Gastrocnemius medialis (tissue), 4 donors: ENCODE measurements around the gene PMVK.

Experiments
- CTCF ChIP-seq, 5 experiments: fragments of 450-650 bp in 3 of 5; fragments of 200-600 bp in 2 of 5; sonication (generic) in 2 of 5; IDR thresholded peaks in 4 of 5; conservative IDR thresholded peaks in 1 of 5; 1 replicate in 4 of 5; 2 replicates in 1 of 5; pipeline ENCODE4 v1.5.1; 2016 to 2019; ENCODE audit warnings: antibody characterized with exemption in 5 of 5, mild to moderate bottlenecking in 3 of 5, moderate library complexity in 3 of 5
- POLR2A ChIP-seq, 2 donors: fragments of 450-650 bp; IDR thresholded peaks; one replicate each; pipeline ENCODE4 v1.6.1; 2017; ENCODE audit warnings: antibody characterized with exemption in 2 of 2, mild to moderate bottlenecking in 2 of 2, moderate library complexity in 2 of 2

- TF ChIP-seq CTCF (IDR thresholded peaks at IDR 0.05 in 4 of 5, conservative IDR thresholded peaks at IDR 0.05 in 1 of 5) (no peak), POLR2A (IDR thresholded peaks at IDR 0.05) (no peak)
These were observed 24.1 kb upstream of the PMVK start for GRCh38 chr1:154960446-154961136.
